Aorta (tissue), 5 donors: ENCODE measurements around the gene DAZAP1. TPM values are rescaled to one million over a fixed set of nuclear protein-coding genes. Genes with fewer than 3 reads are reported as not detected.
A peak's percentile ranks its signal among the peaks of the same experiment; 100 is the strongest.

Experiments used
- ATAC-seq: fragments of 200-7000 bp; cut with Tn5 transposase; one replicate; pipeline ENCODE4 v1.9.1; 2022; ENCODE audit warnings: moderate library complexity; ENCODE audit not compliant: low FRiP score
- DNase-seq, 2 donors: peaks; one replicate each; pipeline ENCODE4 v3.0.0-alpha.2; 2020
- H3K27ac ChIP-seq, 2 donors: one replicate each; pipeline ENCODE4 v1.5.1; 2013; ENCODE audit warnings: low read length in 2 of 2, mild to moderate bottlenecking in 2 of 2, moderate library complexity in 2 of 2, control low read depth in 1 of 2, inconsistent platforms in 1 of 2, low read depth in 1 of 2
- H3K27me3 ChIP-seq, 2 donors: one replicate each; pipeline ENCODE4 v1.6.1; 2013; ENCODE audit warnings: control low read depth in 1 of 2, low read length in 1 of 2, mild to moderate bottlenecking in 1 of 2, moderate library complexity in 1 of 2; ENCODE audit not compliant: insufficient read depth in 2 of 2, control insufficient read depth in 1 of 2
- H3K36me3 ChIP-seq, 2 donors: one replicate each; pipeline ENCODE4 v1.6.1; 2013; ENCODE audit warnings: control low read depth in 1 of 2, low read length in 1 of 2, mild to moderate bottlenecking in 1 of 2; ENCODE audit not compliant: insufficient read depth in 2 of 2, control insufficient read depth in 1 of 2
- H3K4me1 ChIP-seq, 2 donors: one replicate each; pipeline ENCODE4 v1.6.1; 2013; ENCODE audit warnings: low read length in 2 of 2, control low read depth in 1 of 2, mild to moderate bottlenecking in 1 of 2, moderate library complexity in 1 of 2; ENCODE audit not compliant: insufficient read depth in 2 of 2, control insufficient read depth in 1 of 2
- H3K4me3 ChIP-seq, 2 donors: one replicate each; pipeline ENCODE4 v1.5.1; 2013; ENCODE audit warnings: low read length in 2 of 2, control low read depth in 1 of 2, mild to moderate bottlenecking in 1 of 2
- H3K9me3 ChIP-seq: one replicate; pipeline ENCODE4 v1.6.1; 2013; ENCODE audit warnings: mild to moderate bottlenecking, low read length; ENCODE audit not compliant: control insufficient read depth
- WGBS, 2 donors: extraction: QIAGEN DNeasy Blood & Tissue Kit; methylation state at CpG; one replicate each; pipeline ENCODE4 v1.1.7; 2013; 5-methylcytosine and 5-hydroxymethylcytosine counted together
- intact Hi-C, 2 donors: fragments of 100-400 bp; cut with DNase I; formaldehyde crosslinking; loops; one replicate each; pipeline versions ENCODE4 v1.14.2 to v1.15.0; 2022
- polyA plus RNA-seq, 2 donors: library from polyadenylated mRNA; stranded (reverse); fragments of 200-250 nt; gene quantifications; one replicate each; pipeline ENCODE4 v1.2.3, GENCODE V29; 2013
- total RNA-seq, 2 donors: library from RNA; stranded (reverse); fragmentation: NEBNext Ultra II Directional; extraction: Animal tissue kit (Norgen Biotek cat#: 25700); gene quantifications; one replicate each; pipeline ENCODE4 v1.2.1, GENCODE V29; 2021
- donor health status: healthy with polysubstance abuse.
- donor health status: Bipolar disorder and iron deficiency.
- donor health status: DM: no; HTN: no; CAD: no.
- donor health status: DM: no; HTN: no; CAD: no.
- donor health status: DM: yes; HTN: yes; CAD: no.

Gene DAZAP1
- total and polyA plus RNA-seq, 4 donors, result 44.8 to 79.0 (median 76.5) TPM

DNA sequence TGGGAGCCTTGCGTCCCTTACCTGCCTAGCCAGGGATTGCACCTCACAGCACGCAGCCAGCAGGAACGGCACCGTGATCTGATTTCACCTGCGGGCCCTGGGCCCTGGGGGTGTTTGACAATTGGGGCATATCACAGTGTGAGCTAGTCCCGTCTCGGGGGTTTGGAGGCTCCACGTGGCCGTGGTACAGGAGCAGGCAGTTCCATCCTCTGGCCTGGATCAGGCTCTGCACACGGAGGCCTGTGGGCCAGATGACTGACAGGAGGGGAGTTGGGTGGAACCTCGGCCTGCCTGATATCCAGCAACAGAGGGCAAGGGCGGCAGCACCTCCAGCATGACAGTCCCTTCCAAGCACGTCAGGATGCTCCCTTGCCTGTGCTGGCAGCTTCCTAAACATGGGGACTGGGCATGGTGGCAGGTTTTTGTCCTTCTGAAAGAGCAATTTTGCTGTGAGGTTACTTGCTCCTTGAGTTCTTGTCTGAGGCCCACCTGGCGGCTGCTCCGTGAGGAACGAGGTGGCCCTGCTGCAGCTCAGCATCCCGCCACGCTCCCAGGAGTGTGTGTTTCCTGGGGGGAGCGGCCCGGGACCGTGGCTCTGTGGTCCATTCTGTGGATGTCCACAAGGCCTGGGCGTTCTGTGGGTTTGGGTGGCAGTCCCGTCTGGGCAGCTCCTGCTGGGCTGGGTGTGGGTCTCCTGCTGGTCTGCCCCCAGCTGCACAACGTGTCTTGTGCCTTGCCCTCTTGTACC, 24.5 kb downstream of the DAZAP1 start:
- H3K36me3 ChIP-seq, result no peaks in the 10 kb centered on the region
- no peak for ATAC-seq
- intact Hi-C loops, result no loop called here
- no peak overlapping the region for H3K4me3 ChIP-seq
- no peak overlapping the region for H3K27ac ChIP-seq
- 87 to 88% methylated on average over 24 of the region's 24 CpGs for WGBS, 2 donors
- no peaks in the 10 kb centered on the region for H3K9me3 ChIP-seq
- no peaks in the 10 kb centered on the region for H3K4me1 ChIP-seq
- no peaks in the 10 kb centered on the region for H3K27me3 ChIP-seq
- DNase-seq, result no peak

GRCh38 chr19:1432507-1432887, 25.1 kb downstream of the DAZAP1 start:
- H3K36me3 ChIP-seq, result no peaks in the 10 kb centered on the region
- intact Hi-C loops, result no loop called here
- 91% methylated on average over 16 of the region's 16 CpGs for WGBS, 2 donors
- no peaks in the 10 kb centered on the region for H3K9me3 ChIP-seq
- ATAC-seq (no peak), DNase-seq (no peak)
- no peaks in the 10 kb centered on the region for H3K27me3 ChIP-seq
- H3K27ac ChIP-seq, result no peak overlapping the region
- H3K4me3 ChIP-seq, result no peak overlapping the region
- no peaks in the 10 kb centered on the region for H3K4me1 ChIP-seq

DNA sequence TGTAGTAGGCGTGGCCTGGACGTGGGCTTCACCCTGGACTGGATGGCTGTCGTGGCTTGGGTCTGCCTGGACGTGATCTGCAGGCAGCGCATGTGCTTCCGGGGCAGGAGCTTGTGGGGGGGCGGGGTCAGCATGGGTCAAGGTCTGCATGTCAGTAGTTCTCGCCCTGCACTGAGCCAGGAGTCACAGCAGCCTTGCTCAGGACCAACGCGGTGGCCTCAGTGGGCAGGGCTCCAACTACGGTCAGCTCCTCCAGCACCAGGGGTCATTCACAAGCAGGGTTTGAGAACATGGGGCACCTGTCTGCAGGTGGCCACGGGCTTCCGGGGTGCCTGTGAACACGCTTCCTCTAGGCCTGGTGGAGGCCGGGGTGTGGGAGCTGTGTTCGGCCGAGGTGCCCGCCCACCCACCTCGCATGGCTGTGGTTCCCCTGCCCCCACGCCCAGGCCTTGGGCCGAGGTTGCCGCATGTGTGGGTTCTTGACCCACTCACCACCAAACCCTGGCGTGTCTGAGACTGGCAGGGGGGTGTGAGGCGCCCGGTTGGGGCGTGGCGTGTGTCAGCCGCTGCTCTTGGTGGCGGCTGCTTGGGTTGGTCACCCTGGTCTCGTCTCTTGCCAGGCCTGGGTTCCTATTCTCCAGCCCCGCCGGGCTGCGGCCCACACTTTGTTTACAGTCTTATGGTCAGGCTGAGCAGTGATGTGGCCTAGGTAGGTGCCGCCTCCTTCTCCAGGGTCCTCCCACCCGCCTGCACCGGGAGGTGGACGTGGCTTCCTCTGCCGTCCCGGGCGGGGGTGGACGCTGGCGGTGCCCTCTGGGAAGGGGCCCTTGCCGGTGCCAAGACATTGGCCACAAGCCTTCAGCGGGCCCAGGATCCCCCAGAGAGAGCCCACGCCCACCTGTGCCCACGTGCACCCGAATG, 26.0 kb downstream of the DAZAP1 start:
- H3K9me3 ChIP-seq, result no peaks in the 10 kb centered on the region
- H3K36me3 ChIP-seq, result no peaks in the 10 kb centered on the region
- ATAC-seq, result no peak
- intact Hi-C loops, result no loop called here
- DNase-seq, result no peak
- H3K4me1 ChIP-seq, result no peaks in the 10 kb centered on the region
- WGBS, 2 donors, result 86 to 88% methylated on average over 47 of the region's 47 CpGs
- no peak overlapping the region for H3K27ac ChIP-seq
- no peaks in the 10 kb centered on the region for H3K27me3 ChIP-seq
- H3K4me3 ChIP-seq, result no peak overlapping the region

DNA sequence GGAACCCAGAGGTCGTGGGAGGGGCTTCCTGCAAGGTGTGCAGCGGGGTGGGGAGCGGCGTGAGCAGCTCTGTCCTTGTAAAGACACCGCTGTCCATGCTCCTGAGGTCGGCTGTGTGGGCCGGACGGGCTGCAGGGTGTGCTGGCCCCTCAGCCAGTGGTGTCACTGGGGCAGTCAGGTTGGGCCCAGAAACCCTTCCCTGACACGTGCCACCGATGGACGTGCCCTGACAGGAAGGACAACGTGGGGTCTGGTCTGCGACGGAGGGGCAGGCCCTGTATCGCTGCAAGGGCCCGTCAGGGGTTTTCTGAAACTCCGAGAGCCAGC, 26.6 kb downstream of the DAZAP1 start:
- Histone ChIP-seq H3K4me1 (no peaks in the 10 kb centered on the region), H3K4me3 (no peak overlapping the region), H3K27me3 (no peaks in the 10 kb centered on the region), H3K27ac (no peak overlapping the region), H3K36me3 (no peaks in the 10 kb centered on the region), H3K9me3 (no peaks in the 10 kb centered on the region)
- no peak for ATAC-seq
- 93 to 95% methylated on average over 16 to 17 of the region's 17 CpGs for WGBS, 2 donors
- intact Hi-C loops, result no loop called here
- no peak for DNase-seq

DNA sequence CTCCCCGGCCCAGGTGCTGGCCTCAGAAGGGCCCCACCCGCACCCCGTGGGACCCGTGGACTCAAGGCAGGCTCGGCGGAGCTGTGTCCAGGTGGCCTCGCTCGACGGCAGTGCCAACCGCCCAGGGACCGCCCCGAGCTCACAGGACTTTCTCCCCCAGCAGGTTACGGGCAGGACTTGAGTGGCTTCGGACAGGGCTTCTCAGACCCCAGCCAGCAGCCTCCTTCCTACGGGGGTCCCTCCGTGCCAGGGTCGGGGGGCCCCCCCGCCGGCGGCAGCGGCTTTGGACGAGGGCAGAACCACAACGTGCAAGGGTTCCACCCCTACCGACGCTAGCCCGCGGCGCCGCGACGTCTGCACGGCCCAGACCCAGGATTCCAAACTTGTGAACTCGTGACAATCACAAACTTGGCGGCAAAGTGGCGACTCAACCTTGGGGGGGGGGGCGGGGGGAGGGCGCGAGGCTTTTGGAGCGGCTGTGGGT, 27.2 kb downstream of the DAZAP1 start:
- Histone ChIP-seq H3K36me3 (no peaks in the 10 kb centered on the region), H3K27me3 (no peaks in the 10 kb centered on the region), H3K4me1 (no peaks in the 10 kb centered on the region), H3K27ac (no peak overlapping the region), H3K9me3 (no peaks in the 10 kb centered on the region), H3K4me3 (no peak overlapping the region)
- WGBS, 2 donors, result 86% methylated on average over 39 of the region's 39 CpGs
- intact Hi-C loops, result no loop called here
- ATAC-seq, result no peak
- no peak for DNase-seq

DNA sequence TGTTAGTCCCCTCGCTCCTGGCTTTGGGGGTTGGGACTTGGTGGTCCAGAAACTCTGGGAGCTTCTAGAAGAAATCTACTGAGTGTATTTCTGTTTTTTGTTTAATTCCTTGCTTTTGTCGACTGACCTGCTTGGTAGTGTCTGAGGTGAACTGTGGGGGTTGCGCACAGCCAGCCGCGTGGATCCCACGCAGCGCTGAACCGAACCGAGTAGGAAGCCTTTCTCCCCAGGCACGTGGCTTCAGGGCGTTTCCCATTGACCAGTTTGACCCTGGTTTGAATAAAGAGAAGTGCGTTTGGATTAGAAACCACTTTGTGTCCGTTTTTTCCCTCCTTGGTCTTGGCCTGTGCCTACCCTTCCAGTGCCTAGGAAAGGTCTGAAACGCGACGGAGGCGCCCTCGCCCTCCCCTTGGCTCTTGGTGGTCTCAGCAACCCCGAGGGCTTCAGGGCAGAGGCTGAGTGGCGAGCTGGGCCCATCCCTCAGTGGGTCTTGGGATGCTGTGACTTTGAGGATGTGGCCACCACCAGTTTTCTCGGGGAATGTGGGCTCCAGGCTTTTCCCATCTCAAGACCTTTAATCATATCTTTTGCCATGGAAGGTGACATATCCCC, 28.1 kb downstream of the DAZAP1 start:
- H3K36me3 ChIP-seq, result peaks cover 0 to 2% of the 10 kb centered on the region in 2 donors
- no peak overlapping the region for H3K4me3 ChIP-seq
- H3K27ac ChIP-seq, result no peak overlapping the region
- no peaks in the 10 kb centered on the region for H3K9me3 ChIP-seq
- H3K4me1 ChIP-seq, result no peaks in the 10 kb centered on the region
- DNase-seq (no peak), ATAC-seq (no peak)
- intact Hi-C loops, result no loop called here
- no peaks in the 10 kb centered on the region for H3K27me3 ChIP-seq
- 87 to 88% methylated on average over 21 of the region's 21 CpGs for WGBS, 2 donors

DNA sequence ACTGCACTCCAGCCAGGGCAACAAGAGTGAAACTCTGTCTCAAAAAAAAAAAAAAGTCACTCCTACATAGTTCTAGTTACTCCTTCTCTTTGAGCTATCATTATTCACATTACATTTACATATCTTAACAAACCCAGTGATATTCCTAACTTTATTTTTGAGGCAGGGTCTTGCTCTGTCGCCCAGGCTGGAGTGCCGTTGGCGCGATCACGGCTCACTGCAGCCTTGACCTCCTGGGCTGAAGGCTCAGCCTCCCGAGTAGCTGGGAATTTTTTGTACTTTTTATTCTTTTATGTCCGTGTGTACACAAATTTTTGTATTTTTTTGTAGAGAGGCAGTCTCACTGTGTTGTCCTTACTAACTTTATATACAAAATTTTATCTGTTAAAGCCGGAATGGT, 30.2 kb downstream of the DAZAP1 start:
- no peak overlapping the region for H3K27ac ChIP-seq
- H3K9me3 ChIP-seq, result no peaks in the 10 kb centered on the region
- H3K4me3 ChIP-seq, result no peak overlapping the region
- DNase-seq, result no peak
- intact Hi-C loops, result loop anchor here in 1 of 2 donors (2.0 kb wide), 1 partner anchor 53 kb away; the partner anchor contains the start of genes PCSK4 and REEP6
- 47 to 53% methylated on average over 8 of the region's 8 CpGs for WGBS, 2 donors
- no peak for ATAC-seq
- H3K27me3 ChIP-seq, result no peaks in the 10 kb centered on the region
- peaks cover 0 to 4% of the 10 kb centered on the region in 2 donors for H3K36me3 ChIP-seq
- H3K4me1 ChIP-seq, result no peaks in the 10 kb centered on the region

GRCh38 chr19:1438035-1438932, 30.9 kb downstream of the DAZAP1 start, which contains the start of gene RPS15:
RPS15 (plus strand) TSS chr19:1438396; CDS start chr19:1438426, 30 bp downstream.
- peak within 1 kb of the TSS in 1 of 2 donors; percentile 11 for H3K27ac ChIP-seq
- peak; percentile 97 for ATAC-seq
- peak within 1 kb of the TSS; percentile 31 to 82 for H3K4me3 ChIP-seq
- H3K9me3 ChIP-seq, result no peaks in the 10 kb centered on the region
- peaks cover 0 to 4% of the 10 kb centered on the region in 2 donors for H3K36me3 ChIP-seq
- H3K27me3 ChIP-seq, result no peaks in the 10 kb centered on the region
- no peaks in the 10 kb centered on the region for H3K4me1 ChIP-seq
- WGBS, 2 donors, result 1% methylated on average over 81 to 100 of the region's 100 CpGs
- DNase-seq, result peak; percentile 97 to 99
- intact Hi-C loops, result loop anchor here in 1 of 2 donors (2.0 kb wide), 1 partner anchor 53 kb away; the partner anchor contains the start of genes PCSK4 and REEP6
